Right forelimb (tissue), 1 donor: ENCODE results near the gene TNS1.
"Not testable (repeated sequence)": the region's sequence is repeated elsewhere in the genome, so short reads cannot be mapped to it uniquely, and the experiment has no call there.

Experiments used
- DNase-seq: peaks from one replicate; pipeline ENCODE4 v3.0.0-alpha.2; 2018

TNS1 gene

DNA sequence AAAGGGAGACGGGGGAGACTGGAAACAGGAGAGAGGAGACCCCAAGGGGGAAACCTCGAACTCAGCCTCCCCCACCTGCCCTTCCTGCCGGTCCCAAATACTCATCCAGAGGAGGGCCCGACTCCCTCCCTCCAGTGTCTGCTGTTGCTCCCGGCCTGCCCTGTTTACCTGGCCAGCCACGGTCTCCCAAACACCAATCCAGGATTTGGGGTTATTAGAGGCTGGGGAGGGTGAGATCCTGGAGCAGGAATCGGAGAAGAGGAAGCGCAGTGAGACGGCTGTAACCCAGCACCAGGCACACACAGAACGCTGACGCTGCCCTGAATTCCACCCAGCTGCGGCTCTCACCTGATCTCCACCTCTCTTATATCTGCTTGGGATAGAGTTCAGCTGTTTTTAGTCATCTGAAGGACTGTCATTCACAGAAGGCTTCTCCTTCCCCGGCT is 213.0 kb downstream of the TNS1 start:
- no peak for DNase-seq

GRCh38 chr2:217789003-217789735 is 213.6 kb downstream of the TNS1 start:
- peak; percentile 90 for DNase-seq

GRCh38 chr2:217788669-217789002 is 214.2 kb downstream of the TNS1 start:
- DNase-seq, result no peak

DNA sequence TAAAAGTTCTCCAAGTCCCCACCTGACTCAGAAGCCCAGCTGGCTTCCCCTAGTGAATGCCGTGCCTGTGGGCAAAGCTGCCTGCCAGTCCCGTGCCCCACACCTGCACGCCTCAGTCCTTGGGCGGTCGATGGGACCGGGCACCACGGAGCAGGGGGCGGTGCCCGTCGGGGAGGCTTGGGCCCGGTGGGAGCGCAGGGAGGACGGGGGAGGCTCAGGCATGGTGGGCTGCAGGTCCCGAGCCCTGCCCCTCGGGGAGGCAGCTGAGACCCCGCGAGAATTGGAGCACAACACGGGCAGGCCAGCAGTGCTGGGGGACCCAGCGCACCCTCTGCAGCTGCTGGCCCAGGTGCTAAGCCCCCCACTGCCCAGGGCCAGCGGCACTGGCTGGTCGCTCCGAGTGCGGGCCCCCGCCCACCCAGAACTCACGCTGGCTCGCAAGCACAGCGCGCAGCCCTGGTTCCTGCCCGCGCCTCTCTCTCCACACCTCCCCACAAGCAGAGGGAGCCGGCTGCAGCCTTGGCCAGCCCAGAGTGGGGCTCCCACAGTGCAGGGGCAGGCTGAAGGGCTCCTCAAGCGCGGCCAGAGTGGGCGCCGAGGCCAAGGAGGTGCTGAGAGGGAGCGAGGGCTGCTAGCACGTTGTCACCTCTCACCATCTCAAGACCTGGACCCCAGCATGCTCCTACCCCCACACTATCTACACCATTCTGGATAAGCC is 215.5 kb downstream of the TNS1 start:
- DNase-seq, result no peak

GRCh38 chr2:217786560-217786959 is 216.2 kb downstream of the TNS1 start:
- DNase-seq, result not testable (repeated sequence)

- peak; percentile 89 for DNase-seq
Measured at GRCh38 chr2:217785544-217786045, 217.2 kb downstream of the TNS1 start.

- DNase-seq, result no peak
Measured at GRCh38 chr2:217784996-217785543, 217.7 kb downstream of the TNS1 start.

GRCh38 chr2:217783243-217783642 is 219.6 kb downstream of the TNS1 start:
- no peak for DNase-seq

DNA sequence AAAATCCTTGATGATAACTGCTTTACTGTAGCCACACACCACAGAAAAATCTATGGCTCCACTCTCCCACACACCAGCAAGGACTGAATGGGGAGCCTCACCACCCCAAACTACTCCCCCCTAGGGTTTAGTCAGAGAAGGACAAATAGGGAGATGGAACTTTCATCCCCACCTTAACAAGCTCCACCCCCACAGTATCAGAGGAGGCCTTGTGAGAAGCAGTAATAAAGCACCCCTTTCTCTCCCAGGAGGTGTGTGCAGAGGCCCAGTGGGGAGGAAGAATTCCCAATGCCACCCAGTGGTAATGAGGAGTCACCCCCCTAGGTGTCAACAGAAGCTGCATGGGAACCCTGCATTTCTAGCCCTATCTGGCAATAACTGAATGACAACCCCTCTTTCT is 224.9 kb downstream of the TNS1 start:
- no peak for DNase-seq

GRCh38 chr2:217776631-217777030 is 226.2 kb downstream of the TNS1 start:
- DNase-seq, result no peak

GRCh38 chr2:217775920-217776503 is 226.8 kb downstream of the TNS1 start:
- no peak for DNase-seq

GRCh38 chr2:217774232-217774631 is 228.6 kb downstream of the TNS1 start:
- DNase-seq, result no peak

GRCh38 chr2:217773539-217773938 is 229.3 kb downstream of the TNS1 start:
- no peak for DNase-seq

DNA sequence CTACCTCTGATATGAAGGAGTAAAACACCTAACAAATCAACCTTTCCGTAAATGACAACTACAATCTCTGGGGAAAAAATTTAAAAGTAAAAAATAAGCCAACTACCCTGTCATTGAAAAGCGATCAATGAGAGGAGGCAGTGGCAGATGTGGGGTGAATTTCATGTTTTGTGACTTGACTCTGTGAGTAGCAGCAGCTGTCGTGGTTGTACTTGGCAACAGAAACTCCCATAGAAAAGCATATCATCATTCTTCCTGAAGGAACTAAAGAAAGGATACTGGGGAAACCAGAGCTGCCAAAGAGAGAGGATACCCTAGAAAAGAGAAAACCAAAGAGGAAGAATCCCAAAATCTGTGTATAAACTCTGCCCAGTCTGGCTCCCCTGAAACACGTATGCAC is 236.4 kb downstream of the TNS1 start:
- no peak for DNase-seq

GRCh38 chr2:217761645-217762277 is 241.0 kb downstream of the TNS1 start:
- no peak for DNase-seq

DNA sequence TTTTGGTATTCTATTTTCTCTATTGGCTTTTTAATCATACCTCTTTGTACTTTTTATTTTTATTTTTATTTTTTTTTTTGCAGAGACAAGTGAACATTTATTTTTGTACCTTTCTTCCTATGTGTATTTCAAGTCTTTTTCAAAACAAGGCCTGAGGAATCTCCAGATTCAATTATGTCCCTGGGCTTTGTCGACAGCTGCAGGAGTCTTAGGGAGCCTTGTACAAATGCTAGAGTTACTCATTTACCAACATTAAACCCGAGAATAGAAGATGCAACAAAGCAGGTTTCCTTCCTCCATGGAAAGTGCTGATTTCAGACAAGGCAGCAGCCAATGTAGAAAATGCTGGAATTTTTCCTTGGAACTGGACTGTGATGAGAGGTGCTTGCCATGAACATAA is 242.8 kb downstream of the TNS1 start:
- DNase-seq, result no peak

DNA sequence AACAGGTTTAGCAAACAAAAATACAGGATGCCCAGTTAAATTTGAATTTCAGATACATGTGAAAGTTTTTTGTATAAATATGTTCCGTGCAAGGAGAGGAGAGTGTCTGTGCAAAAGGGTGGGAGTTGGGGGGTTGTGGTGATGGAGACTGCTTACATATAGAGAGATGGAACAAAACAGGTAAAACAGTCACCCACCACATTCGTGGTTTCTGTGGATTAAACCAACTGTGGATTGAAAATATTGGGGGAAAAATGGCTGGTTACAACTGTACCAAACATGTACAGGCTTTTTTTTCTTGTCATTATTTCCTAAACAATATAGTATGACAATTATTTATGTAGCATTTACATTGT is 245.7 kb downstream of the TNS1 start:
- no peak for DNase-seq

DNA sequence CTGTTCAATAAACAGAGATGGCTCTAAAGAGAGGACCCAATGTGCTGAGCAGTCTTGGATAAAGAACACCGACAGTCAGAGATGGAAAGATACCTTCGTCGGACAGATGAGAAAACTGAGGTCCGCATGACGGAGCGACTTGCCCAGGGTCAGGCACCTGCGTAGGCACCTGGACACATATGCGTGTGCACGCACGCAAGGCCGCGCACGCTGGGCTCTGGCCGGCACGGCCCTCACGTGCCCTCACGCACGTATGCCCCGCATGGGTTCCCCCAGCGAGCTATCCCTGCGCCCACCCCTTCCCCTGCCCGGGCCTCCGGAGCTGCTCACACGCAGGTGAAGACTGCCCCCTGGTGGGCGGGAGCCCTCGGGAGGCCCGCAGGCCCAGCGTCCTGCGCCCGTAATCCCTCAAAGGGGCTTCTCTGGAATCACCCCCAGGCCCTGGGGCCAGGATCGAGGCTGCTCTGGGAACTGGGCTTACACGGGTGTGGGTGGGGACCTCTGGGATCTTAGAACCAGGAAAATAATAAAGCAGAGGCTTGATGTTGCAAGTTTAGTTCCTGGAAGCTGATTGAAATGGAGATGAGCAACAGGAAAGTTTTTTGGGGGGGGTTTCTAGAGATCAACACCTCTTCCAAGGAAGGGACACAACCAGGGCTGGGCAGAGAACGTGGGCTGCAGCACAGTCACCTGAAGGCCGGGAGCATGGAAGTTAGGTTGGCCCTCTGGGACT is 246.3 kb downstream of the TNS1 start:
- peak; percentile 92 for DNase-seq

GRCh38 chr2:217755027-217755745 is 247.6 kb downstream of the TNS1 start:
- DNase-seq, result no peak

DNA sequence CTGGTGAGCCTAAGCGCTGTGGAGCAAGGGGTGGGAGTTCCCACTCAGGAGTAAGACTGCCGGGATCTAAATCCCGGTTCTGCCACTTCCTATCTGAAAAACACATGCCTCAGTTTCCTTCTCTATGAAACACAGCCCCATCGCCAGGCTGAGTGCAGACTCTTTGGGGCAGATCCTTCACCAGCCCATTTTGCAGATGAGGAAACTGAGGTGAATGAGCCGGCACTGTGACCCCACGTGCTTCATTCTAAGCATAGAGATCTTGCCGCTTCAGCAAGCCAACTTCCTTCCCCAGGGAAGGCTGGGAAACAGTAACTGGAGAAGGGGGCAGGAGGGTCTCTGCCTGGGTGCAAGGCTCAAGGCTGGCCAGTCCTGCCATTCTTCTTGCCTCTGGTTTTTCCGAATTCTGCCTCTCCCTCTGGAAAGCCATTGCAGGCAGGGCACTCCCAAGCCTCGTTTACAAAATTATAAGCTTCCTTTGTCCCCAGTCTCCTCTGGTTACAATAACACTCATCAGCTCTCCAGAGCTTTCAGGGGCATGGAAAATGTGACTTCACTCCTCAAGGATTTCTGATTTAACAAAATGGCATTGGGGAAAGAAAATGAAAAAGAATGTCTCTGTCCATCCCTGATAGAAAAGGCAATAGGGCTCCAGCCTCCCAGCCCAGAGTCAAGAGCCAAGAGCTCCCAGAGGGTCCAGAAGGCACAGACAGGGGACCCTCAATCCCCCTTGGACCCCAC is 249.2 kb downstream of the TNS1 start:
- no peak for DNase-seq
